Caco-2 (cell line): ENCODE data around the gene FABP3. TPM values are rescaled to one million over a fixed set of nuclear protein-coding genes. Genes with fewer than 3 reads are reported as not detected.

Experiments
- BruUV-seq: library from RNA; stranded (reverse); fragments of 400-500 nt; replicated peaks from 2 replicates; lab custom pipeline; 2021; lab: Mats Ljungman, UMichigan
- CTCF ChIA-PET: fragments of 300-600 bp; sonication (Branson Sonifier 250); formaldehyde crosslinking; loops from one replicate; lab custom pipeline; 2022; ENCODE audit warnings: antibody characterized with exemption; lab: Charles Lee
- POLR2A ChIA-PET: fragments of 300-600 bp; sonication (Branson Sonifier 250); formaldehyde crosslinking; loops from one replicate; lab custom pipeline; 2022; ENCODE audit warnings: antibody characterized with exemption; lab: Charles Lee
- DNase-seq, 2 experiments: peaks; one replicate each; pipeline versions ENCODE4 v3.0.0 to v3.0.0-alpha.2; 2020 to 2022
- H3K27me3 ChIP-seq: replicated peaks from 2 replicates; pipeline ENCODE4 v1.6.0; 2011; ENCODE audit warnings: low read length; ENCODE audit not compliant: control insufficient read depth, insufficient read depth
- H3K36me3 ChIP-seq: 2 replicates; pipeline ENCODE4 v1.5.1; 2011; ENCODE audit warnings: low read length; ENCODE audit not compliant: control insufficient read depth, insufficient read depth
- H3K4me1 ChIP-seq: fragments of 250-450 bp; sonication (Bioruptor Pico); 2 replicates; pipeline ENCODE4 v1.5.1; 2020; ENCODE audit warnings: mild to moderate bottlenecking
- H3K4me3 ChIP-seq: 2 replicates; pipeline ENCODE4 v1.5.1; 2011; ENCODE audit warnings: low read depth, mild to moderate bottlenecking, control low read depth, low read length
- H3K9me3 ChIP-seq: fragments of 250-450 bp; sonication (Bioruptor Pico); 2 replicates; pipeline ENCODE4 v1.5.1; 2020; ENCODE audit warnings: mild to moderate bottlenecking, moderate library complexity
- H3K27ac Mint-ChIP-seq: one replicate; pipeline ENCODE4 v1.8.0; 2022; ENCODE audit warnings: mixed read lengths; ENCODE audit not compliant: unreplicated experiment
- H3K27me3 Mint-ChIP-seq: one replicate; pipeline ENCODE4 v1.8.0; 2022; ENCODE audit warnings: mixed read lengths; ENCODE audit not compliant: insufficient read depth, unreplicated experiment
- H3K36me3 Mint-ChIP-seq: one replicate; pipeline ENCODE4 v1.8.0; 2022; ENCODE audit warnings: mild to moderate bottlenecking, mixed read lengths; ENCODE audit not compliant: insufficient read depth, unreplicated experiment
- H3K4me1 Mint-ChIP-seq: one replicate; pipeline ENCODE4 v1.8.0; 2022; ENCODE audit warnings: low read depth, mixed read lengths; ENCODE audit not compliant: unreplicated experiment
- H3K4me3 Mint-ChIP-seq: one replicate; pipeline ENCODE4 v1.8.0; 2022; ENCODE audit warnings: mild to moderate bottlenecking, moderate library complexity, mixed read lengths; ENCODE audit not compliant: unreplicated experiment
- H3K9me3 Mint-ChIP-seq: one replicate; pipeline ENCODE4 v1.8.0; 2022; ENCODE audit warnings: mixed read lengths; ENCODE audit not compliant: unreplicated experiment
- intact Hi-C: fragments of 100-400 bp; cut with micrococcal nuclease; formaldehyde crosslinking; loops from one replicate; pipeline ENCODE4 v1.10.0; 2022; ENCODE audit not compliant: unreplicated experiment
- total RNA-seq: library from RNA; stranded (reverse); gene quantifications from 2 replicates; pipeline ENCODE4 v1.2.3, GENCODE V29; 2022
- TF ChIP-seq, protein P1 (sequence below), 2 experiments: fragments of 200-600 bp in 1 of 2; IDR thresholded peaks; 1 replicate in 1 of 2; 2 replicates in 1 of 2; pipeline versions ENCODE4 v1.5.1 to v1.8.0; 2011 to 2022; ENCODE audit warnings: antibody characterized with exemption in 1 of 2, control low read depth in 1 of 2, inconsistent platforms in 1 of 2, low read depth in 1 of 2, low read length in 1 of 2, mild to moderate bottlenecking in 1 of 2, moderate library complexity in 1 of 2; ENCODE audit not compliant: insufficient read depth in 1 of 2, severe bottlenecking in 1 of 2, unreplicated experiment in 1 of 2

Gene FABP3
- total RNA-seq, 1 experiment from 2014 or later = 12.1 TPM

- H3K9me3 ChIP-seq = no peaks in the 10 kb centered on the region
- peak overlapping the region; percentile 74 for H3K4me3 Mint-ChIP-seq
- peak overlapping the region; percentile 93 for H3K27ac Mint-ChIP-seq
- H3K4me1 ChIP-seq = peaks cover 29% of the 10 kb centered on the region
- peaks cover 6% of the 10 kb centered on the region for H3K36me3 Mint-ChIP-seq
- no peaks in the 10 kb centered on the region for H3K9me3 Mint-ChIP-seq
- H3K36me3 ChIP-seq = no peaks in the 10 kb centered on the region
- intact Hi-C loops = no loop called here
- ChIA-PET CTCF (no interaction called here), POLR2A (no interaction called here)
- no peak overlapping the region for H3K4me3 ChIP-seq
- no peak for DNase-seq
- TF ChIP-seq, protein P1, sequence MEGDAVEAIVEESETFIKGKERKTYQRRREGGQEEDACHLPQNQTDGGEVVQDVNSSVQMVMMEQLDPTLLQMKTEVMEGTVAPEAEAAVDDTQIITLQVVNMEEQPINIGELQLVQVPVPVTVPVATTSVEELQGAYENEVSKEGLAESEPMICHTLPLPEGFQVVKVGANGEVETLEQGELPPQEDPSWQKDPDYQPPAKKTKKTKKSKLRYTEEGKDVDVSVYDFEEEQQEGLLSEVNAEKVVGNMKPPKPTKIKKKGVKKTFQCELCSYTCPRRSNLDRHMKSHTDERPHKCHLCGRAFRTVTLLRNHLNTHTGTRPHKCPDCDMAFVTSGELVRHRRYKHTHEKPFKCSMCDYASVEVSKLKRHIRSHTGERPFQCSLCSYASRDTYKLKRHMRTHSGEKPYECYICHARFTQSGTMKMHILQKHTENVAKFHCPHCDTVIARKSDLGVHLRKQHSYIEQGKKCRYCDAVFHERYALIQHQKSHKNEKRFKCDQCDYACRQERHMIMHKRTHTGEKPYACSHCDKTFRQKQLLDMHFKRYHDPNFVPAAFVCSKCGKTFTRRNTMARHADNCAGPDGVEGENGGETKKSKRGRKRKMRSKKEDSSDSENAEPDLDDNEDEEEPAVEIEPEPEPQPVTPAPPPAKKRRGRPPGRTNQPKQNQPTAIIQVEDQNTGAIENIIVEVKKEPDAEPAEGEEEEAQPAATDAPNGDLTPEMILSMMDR (IDR thresholded peaks at IDR 0.05; ENCODE audit: insufficient read depth in 1 of 2, low read depth in 1 of 2, low read length in 1 of 2, severe bottlenecking in 1 of 2, unreplicated experiment in 1 of 2) = no peak
- no peaks in the 10 kb centered on the region for H3K27me3 ChIP-seq
- peaks cover 18% of the 10 kb centered on the region for H3K4me1 Mint-ChIP-seq
- TSS peak; percentile 54 for BruUV-seq
- H3K27me3 Mint-ChIP-seq = no peaks in the 10 kb centered on the region
Observed at GRCh38 chr1:31372051-31372450, 825 bp downstream of the FABP3 start.

GRCh38 chr1:31371121-31371959, 1.5 kb downstream of the FABP3 start:
- Histone ChIP-seq H3K4me1 (peaks cover 29% of the 10 kb centered on the region), H3K36me3 (no peaks in the 10 kb centered on the region), H3K4me3 (no peak overlapping the region), H3K27me3 (no peaks in the 10 kb centered on the region), H3K9me3 (no peaks in the 10 kb centered on the region)
- DNase-seq = no peak
- POLR2A ChIA-PET = interaction anchor here (0.6 kb wide), 1 partner anchor 18 kb away, joined by 3 read pairs; no protein-coding TSS in a partner anchor
- CTCF ChIA-PET = no interaction called here
- H3K4me1 Mint-ChIP-seq = peaks cover 18% of the 10 kb centered on the region
- no peak overlapping the region for H3K27ac Mint-ChIP-seq
- H3K9me3 Mint-ChIP-seq = no peaks in the 10 kb centered on the region
- peaks cover 6% of the 10 kb centered on the region for H3K36me3 Mint-ChIP-seq
- no TSS peak for BruUV-seq
- intact Hi-C loops = no loop called here
- TF ChIP-seq, protein P1 (IDR thresholded peaks at IDR 0.05; ENCODE audit: insufficient read depth in 1 of 2, low read depth in 1 of 2, low read length in 1 of 2, severe bottlenecking in 1 of 2, unreplicated experiment in 1 of 2) = no peak
- no peak overlapping the region for H3K4me3 Mint-ChIP-seq
- H3K27me3 Mint-ChIP-seq = no peaks in the 10 kb centered on the region

DNA sequence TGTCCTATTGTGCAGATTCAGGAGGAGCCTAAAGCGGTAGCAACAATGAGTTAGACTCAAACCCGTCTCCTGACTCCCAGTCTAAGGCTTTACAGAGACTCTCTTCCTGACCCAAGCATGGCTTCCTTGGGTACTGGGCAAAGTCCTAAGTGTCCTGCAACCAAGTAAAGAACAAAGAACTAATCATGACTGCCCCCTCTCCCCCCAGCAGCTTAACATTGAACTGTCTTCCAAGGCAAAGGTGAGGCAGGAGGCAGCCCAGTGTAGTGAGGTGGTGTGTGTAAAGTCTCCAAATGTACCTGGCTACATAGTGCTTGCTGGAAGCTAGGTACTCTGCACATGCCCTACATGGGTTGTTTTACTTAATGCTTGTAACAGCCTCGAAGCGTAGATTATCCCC, 2.3 kb downstream of the FABP3 start:
- H3K27me3 Mint-ChIP-seq = no peaks in the 10 kb centered on the region
- Histone ChIP-seq H3K4me1 (peaks cover 29% of the 10 kb centered on the region), H3K4me3 (no peak overlapping the region), H3K9me3 (no peaks in the 10 kb centered on the region), H3K36me3 (no peaks in the 10 kb centered on the region), H3K27me3 (no peaks in the 10 kb centered on the region)
- no peak overlapping the region for H3K4me3 Mint-ChIP-seq
- DNase-seq = no peak
- TF ChIP-seq, protein P1 (IDR thresholded peaks at IDR 0.05; ENCODE audit: insufficient read depth in 1 of 2, low read depth in 1 of 2, low read length in 1 of 2, severe bottlenecking in 1 of 2, unreplicated experiment in 1 of 2) = no peak
- no peak overlapping the region for H3K27ac Mint-ChIP-seq
- BruUV-seq = no TSS peak
- ChIA-PET POLR2A (no interaction called here), CTCF (no interaction called here)
- peaks cover 18% of the 10 kb centered on the region for H3K4me1 Mint-ChIP-seq
- H3K9me3 Mint-ChIP-seq = no peaks in the 10 kb centered on the region
- H3K36me3 Mint-ChIP-seq = peaks cover 10% of the 10 kb centered on the region
- intact Hi-C loops = no loop called here
